Measurements from ENCODE around the gene CD58.
A peak's percentile ranks its signal among the peaks of the same experiment; 100 is the strongest.

Gene CD58

GRCh38 chr1:116508984-116509980, 61.5 kb downstream of the CD58 start:
- no peak for DNase-seq (ENCODE audit: low read depth)

GRCh38 chr1:116508085-116508983, 62.5 kb downstream of the CD58 start:
- DNase-seq (ENCODE audit: low read depth) = no peak

- no peak for DNase-seq (ENCODE audit: low read depth)
These were observed 63.2 kb downstream of the CD58 start for GRCh38 chr1:116507631-116508030.

DNA sequence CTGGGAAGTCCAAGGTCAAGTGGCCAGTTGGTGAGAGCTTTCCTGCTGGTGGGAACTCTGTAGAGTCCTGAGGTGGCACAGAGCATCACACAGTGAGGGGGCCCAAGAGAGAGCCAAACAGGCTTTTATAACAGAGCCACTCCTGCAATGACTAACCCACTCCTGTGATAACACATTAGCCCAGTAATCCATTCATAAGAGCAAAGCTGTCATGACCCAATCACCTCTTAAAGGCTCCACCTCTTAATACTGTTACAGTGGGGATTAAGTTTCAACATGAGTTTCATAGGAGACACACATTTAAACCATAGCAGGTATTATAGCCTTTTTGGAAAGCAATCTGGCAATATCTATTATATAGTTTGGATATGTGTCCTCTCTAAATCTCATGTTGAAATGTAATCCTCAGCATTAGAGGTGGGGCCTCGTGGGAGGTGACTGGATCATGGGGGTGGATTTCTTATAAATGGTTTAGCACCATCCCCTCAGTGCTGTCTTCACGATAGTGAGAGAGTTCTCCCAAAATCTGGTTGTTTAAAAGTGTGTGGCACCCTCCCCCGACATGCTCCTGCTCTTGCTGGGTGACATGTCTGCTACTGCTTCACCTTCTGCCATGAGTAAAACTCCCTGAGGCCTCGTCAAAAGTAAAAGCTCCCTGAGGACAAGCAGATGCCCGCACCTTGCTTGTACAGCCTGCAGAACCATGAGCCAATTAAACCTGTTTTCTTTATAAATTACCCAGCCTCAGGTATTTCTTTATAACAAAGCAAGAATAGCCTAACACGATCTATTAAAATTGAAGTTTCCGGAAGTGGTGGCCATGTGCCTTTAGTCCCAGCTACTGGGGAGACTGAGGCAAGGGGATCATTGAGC, 64.5 kb downstream of the CD58 start:
- DNase-seq (ENCODE audit: low read depth) = no peak

DNA sequence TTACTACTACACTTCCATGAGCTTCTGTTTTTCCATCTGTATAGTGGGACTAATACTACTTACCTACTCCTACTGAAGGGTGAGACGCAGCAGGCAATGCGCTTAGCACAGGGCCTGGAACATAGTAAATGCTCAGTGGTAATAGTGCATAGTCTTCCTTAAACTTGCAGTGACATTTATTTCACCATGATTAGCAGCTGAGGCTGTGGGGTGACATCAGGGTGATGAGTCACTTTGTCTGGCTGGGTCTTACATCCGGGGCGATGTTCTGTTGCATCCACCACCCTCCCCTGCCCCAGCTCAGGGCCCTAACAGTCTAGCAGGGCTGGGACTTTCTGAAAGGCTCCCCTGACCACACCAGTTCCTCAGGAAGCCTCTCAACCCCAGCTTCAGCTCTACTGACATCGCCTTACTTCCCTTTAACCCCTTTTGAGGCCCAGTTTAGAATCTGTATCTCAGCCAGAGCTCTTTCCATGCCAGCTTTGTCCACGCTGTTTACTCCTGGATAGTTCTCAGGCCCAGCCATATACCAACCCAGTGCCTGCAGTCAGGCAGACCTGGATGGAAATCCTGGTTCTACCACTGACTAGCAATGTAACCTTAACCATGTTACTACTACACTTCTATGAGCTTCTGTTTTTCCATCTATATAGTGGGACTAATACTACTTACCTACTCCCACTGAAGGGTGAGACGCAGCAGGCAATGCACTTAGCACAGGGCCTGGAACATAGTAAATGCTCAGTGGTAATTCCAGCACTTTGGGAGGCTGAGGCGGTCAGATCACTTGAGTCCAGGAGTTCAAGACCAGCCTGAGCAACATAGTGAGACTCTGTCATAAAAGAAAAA, 66.3 kb downstream of the CD58 start:
- peak; percentile 62 for DNase-seq (ENCODE audit: low read depth)

DNA sequence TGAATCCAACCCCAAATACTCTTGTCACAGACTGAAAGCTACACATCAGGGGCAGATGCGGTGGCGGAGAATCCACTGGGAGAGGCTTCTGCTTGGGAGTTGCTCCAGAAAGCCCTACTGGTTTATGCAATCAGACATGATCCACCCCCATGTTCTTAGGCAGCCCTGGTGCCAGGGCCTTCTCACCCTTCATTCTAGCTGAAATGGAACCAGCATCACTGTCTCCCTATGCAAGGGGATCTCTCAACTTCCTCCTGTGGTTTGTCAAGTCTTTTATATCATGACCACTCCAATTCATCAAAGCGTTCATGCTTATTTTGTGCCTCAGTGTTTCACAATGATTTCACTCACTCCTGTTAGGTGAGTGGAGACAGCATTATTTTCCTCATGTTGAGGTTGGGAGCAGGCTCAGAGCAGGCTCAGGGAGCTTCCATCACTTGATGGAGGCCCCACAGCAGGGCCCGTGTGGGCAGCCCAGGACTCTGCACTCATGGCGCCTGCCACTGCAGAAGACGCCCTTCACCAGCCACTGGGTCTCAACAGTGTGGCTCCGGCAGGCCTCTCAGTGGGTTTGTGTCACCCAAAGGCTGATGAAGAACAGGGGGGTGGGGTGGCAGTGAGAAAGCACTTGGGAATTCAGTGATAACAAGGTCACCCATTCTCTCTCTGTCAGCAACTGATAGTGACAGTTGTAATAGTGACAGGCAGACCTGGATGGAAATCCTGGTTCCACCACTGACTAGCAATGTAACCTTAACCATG, 67.1 kb downstream of the CD58 start:
- no peak for DNase-seq (ENCODE audit: low read depth)

- DNase-seq (ENCODE audit: low read depth) = no peak
These were observed 68.0 kb downstream of the CD58 start for GRCh38 chr1:116502671-116503314.

- no peak for DNase-seq (ENCODE audit: low read depth)
These were observed 69.0 kb downstream of the CD58 start for GRCh38 chr1:116501870-116502244.

- DNase-seq (ENCODE audit: low read depth) = no peak
These were observed 69.5 kb downstream of the CD58 start for GRCh38 chr1:116501125-116501869.

DNA sequence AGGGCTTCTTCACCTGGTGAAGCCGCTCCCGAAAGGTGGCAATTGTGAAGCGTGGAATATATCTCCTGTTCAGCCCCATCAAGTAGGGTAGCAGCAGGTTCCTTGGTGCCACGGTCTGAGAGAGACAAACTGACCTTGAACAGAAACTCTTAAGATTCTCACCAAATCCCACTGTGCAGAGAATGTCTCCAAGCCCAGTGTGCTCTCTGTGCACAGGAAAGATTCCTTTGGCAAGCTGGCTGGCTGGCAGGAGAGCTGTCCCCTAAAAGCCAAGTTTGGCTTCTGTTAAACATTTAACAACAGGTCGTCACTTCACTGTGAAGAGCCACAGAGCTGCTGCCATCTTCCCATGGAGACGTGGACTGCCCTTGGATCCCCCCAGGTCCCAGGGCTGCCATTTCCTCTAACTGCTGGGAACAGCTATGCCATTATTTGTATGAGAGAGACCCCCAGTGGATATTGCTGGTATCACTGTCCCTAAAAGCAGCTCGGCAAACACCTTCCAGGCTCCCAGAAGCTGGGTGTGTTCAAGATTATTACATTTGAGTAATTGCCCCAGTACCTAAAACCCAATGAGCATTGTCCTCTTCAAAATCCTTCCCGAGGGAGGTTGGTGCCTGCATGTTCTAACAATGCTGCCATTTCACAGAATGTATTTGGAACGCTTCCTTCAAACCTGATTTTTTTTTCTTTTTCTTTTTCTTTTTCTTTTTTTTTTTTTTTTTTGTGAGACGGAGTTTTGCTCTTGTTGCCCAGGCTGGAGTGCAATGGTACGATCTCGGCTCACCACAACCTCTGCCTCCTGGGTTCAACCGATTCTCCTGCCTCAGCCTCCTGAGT, 71.8 kb downstream of the CD58 start:
- no peak for DNase-seq (ENCODE audit: low read depth)

DNA sequence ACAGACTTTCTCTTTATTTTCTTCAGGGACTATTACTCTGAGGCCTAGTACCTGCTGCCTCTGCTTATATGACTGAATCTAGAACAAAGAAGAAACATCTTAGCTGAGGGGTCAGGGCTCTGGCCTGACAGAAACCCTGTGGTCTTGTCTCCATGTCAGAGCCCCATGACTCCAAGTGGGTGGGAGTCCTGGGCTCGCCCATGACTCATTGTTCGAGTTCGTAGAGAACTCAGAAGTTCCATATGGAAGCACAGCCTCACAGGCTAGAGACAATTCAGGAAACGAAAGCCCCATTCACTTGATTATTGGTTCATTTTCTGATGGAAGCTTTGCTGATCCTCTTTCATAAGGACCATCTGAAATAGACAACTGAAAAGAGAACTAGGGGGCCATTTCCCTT, 73.2 kb downstream of the CD58 start:
- DNase-seq (ENCODE audit: low read depth) = no peak

DNA sequence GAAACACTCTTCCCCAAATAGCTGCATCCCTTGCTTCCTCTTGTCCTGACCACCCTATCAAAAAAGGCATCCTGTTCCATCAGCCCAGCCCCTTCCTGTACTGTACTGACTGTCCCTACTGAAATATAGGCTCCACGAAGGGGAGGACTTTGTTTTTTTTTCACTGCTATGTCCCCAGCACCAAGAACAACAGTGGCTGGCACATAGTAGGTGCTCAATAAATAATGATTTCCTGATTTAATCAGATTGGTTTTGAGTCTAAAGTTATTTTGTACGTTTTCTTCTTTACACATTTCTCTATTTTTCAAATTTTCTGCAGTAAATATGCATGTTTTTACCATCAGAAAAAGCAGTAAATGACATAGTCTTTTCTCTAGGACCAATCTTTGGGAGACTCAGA, 73.9 kb downstream of the CD58 start:
- no peak for DNase-seq (ENCODE audit: low read depth)

- DNase-seq (ENCODE audit: low read depth) = no peak
These were observed 74.4 kb downstream of the CD58 start for GRCh38 chr1:116496380-116496779.

DNA sequence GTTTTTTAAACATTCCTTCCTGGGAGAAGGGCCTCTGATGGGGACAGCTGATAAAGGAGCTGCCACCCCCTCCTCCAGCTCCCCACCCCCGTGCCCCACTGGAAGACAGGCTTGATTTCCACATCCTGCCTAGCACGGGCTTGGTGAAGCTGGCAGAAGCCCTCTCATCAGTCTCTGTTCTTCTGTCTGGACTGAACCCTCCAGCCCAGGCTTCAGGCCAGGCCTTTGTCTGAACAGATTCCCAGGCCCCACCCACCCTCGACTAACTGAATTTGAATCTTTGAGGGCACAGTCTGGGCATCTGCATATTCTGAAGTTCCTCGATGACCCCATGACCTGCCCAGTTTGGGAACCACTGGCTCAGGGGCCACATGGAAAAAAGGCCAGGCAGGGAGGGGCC, 75.3 kb downstream of the CD58 start:
- DNase-seq (ENCODE audit: low read depth) = no peak

DNA sequence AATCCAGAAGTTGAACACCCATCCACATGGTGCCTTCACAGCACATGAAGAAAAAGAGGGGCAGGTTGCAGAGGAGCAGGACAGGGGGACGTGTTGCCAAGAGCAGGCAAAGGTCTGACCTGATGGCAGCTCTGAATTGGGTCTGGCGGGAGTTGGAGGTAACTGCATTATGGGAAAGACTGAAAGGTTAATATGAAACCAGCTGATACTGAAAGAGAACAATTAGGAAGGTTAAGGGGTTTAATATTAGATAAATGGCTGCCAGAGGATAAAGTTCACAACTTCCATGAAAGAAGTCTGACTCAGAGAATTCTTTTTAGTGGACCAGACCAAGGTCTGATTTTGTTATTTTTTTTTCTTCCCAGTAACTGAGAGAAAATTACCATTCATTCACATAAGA, 76.1 kb downstream of the CD58 start:
- DNase-seq (ENCODE audit: low read depth) = no peak

DNA sequence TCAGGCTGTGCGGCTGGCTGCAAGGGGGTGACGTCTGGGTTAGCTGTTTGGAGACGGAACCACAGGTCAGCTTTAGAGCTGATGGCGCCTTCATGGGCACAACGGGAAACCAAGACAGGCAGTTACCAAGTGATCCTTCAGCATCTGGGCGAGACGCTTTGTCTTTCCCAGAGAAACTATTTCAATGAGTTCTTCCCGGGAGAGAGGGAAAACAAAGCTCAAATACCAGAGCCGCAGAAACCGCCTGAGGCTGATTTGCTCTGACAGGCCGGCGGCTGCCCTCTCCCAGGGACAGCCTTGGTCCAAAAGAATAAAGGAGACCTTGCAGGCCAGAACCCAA, 76.5 kb downstream of the CD58 start:
- no peak for DNase-seq (ENCODE audit: low read depth)

- no peak for DNase-seq (ENCODE audit: low read depth)
These were observed 77.1 kb downstream of the CD58 start for GRCh38 chr1:116493484-116494352.
